Measurements from ENCODE around the gene APLP2. TPM values are rescaled to one million over a fixed set of nuclear protein-coding genes. Genes with fewer than 3 reads are reported as not detected.
A peak's percentile ranks its signal among the peaks of the same experiment; 100 is the strongest.

The APLP2 gene
- total RNA-seq, 1 donor from 2014 or later: 548 TPM

DNA sequence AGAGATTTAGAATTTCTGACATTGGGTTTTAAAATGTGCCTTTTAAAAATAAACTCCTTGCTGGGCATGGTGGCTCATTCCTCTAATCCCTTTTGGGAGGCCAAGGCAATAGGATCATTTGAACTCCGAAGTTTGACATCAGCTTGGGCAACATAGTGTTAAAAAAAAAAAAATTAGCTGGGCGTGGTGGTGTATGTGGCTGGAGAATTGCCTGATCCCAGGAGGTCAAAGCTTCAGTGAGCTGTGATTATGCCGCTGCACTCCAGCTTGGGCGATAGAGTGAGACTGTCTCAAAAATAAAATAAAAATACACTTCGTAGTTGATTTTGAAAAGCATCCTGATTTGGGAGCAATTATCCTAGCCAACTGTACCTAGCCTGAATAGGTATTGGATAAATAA lies 3.4 kb upstream of the APLP2 start:
- TF ChIP-seq, protein P1, sequence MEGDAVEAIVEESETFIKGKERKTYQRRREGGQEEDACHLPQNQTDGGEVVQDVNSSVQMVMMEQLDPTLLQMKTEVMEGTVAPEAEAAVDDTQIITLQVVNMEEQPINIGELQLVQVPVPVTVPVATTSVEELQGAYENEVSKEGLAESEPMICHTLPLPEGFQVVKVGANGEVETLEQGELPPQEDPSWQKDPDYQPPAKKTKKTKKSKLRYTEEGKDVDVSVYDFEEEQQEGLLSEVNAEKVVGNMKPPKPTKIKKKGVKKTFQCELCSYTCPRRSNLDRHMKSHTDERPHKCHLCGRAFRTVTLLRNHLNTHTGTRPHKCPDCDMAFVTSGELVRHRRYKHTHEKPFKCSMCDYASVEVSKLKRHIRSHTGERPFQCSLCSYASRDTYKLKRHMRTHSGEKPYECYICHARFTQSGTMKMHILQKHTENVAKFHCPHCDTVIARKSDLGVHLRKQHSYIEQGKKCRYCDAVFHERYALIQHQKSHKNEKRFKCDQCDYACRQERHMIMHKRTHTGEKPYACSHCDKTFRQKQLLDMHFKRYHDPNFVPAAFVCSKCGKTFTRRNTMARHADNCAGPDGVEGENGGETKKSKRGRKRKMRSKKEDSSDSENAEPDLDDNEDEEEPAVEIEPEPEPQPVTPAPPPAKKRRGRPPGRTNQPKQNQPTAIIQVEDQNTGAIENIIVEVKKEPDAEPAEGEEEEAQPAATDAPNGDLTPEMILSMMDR (conservative IDR thresholded peaks at IDR 0.05; ENCODE audit: low read depth, low read length): no peak
- no peak for DNase-seq (ENCODE audit: low read depth)
- H3K4me3 ChIP-seq (ENCODE audit: low read depth, low read length): no peak overlapping the region

DNA sequence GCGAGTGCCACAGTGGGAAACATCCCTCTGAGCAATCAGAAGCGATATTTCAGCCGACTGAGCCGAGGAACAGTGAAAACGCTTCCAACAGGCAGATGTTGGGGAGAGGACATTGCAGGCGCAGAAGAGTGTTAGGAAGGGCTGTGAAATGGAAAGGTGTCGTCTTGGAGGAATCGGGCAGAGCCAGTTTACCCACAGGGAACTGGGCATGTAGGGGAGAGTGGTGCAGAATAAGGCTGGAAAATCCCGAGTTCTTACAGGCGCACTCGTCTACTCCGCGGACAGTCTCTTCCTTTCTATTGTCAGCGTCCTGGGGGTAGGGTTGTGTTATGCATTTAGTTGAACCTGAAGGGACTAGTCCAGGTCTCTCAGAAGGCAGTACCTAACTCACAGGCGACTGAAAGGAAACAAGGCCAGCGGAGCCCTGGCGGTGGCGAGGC lies 1.1 kb upstream of the APLP2 start:
- no peak for DNase-seq (ENCODE audit: low read depth)
- H3K4me3 ChIP-seq (ENCODE audit: low read depth, low read length): peak overlapping the region; percentile 84
- TF ChIP-seq, protein P1 (conservative IDR thresholded peaks at IDR 0.05; ENCODE audit: low read depth, low read length): no peak

DNA sequence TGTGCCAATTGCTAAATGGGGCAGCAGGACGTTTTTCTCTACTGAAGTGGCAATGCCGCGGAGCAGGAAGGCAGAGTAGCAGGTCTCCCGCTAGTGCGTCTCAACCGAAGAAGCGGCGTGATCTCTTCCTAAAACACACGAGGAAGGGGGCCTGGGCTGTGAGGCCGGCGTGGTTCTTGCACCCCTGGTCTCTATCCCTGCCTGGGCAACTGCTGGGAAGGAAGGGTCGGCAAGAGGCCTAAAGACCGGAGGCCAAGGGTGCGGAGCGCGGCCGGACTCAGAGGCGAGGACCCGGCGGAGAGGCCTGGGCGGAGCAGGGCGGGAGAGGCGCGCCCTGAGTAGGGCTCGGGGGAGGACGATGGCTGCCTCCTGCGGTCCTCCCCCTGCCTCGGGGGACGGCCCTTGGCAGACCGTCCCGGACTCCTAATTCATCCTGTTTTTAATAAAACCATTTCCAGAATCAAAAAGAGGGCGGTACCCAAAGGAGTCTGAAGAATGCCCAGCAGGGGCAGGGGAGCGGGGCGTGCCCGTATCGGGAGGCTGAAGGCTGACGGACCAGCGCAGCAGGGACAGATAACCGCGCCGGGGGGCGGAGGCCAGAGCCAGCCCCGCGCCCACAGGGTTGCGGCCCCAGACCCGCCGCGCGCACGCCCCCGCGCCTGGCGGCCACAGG lies 572 bp upstream of the APLP2 start:
- no peak for DNase-seq (ENCODE audit: low read depth)
- peak overlapping the region; percentile 84 for H3K4me3 ChIP-seq (ENCODE audit: low read depth, low read length)
- TF ChIP-seq, protein P1 (conservative IDR thresholded peaks at IDR 0.05; ENCODE audit: low read depth, low read length): peak; percentile 15

DNA sequence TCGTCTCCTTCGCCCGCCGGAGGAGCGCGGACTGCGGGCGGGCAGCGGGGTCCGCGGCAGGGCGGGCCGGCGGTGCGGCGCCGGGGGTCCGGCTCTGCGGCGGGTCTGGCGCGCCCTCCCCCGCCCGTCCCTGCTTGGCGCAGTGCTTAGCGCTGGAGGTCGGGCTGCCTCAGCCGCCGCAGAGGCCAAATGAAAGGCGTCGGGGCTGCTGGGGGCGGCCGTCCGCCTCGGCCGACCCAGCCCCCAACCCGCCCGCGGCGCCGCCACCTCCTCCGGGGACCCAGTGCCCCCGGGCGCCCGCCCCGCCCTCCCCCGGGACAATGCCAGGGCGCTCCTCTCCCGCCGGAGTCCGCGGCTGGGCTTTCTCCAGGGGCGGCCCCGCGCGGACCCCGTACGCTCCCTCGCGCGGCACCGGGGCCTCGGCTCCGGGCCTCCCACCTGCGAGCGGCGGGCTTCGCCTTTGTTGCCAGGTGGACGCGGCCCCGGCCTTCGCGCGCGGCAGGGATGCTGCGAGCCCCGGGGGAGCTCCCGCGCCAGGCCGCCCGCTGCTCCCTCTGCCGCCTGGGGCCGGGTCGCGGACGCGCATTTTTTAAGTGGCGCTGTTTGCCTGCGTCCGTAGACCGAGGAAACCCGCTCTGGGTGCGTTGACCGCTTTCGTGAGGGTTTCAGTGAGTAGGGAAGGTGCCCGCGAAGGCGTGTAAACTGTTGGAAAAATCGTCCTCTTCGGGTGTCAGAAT lies 583 bp downstream of the APLP2 start:
- DNase-seq (ENCODE audit: low read depth): no peak
- TF ChIP-seq, protein P1 (conservative IDR thresholded peaks at IDR 0.05; ENCODE audit: low read depth, low read length): no peak
- H3K4me3 ChIP-seq (ENCODE audit: low read depth, low read length): peak overlapping the region; percentile 84

DNA sequence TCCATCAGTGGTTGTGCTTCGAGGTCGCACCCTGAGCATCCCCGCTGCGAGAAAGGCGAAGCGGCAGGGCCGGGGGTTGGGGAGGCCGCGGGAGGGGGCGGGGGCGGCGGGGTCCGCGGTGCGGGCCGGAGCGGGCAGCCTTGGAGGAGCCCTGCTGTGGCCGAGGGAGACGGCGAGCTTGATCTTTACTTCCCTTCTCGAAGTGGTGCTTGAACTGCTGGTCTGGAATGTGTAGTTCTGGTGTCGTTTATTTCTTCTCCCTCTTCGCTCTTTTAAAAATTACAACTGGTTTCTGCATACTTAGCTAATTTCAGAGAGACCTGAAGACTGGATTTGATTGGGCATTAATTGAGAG lies 1.1 kb downstream of the APLP2 start:
- TF ChIP-seq, protein P1 (conservative IDR thresholded peaks at IDR 0.05; ENCODE audit: low read depth, low read length): no peak

DNA sequence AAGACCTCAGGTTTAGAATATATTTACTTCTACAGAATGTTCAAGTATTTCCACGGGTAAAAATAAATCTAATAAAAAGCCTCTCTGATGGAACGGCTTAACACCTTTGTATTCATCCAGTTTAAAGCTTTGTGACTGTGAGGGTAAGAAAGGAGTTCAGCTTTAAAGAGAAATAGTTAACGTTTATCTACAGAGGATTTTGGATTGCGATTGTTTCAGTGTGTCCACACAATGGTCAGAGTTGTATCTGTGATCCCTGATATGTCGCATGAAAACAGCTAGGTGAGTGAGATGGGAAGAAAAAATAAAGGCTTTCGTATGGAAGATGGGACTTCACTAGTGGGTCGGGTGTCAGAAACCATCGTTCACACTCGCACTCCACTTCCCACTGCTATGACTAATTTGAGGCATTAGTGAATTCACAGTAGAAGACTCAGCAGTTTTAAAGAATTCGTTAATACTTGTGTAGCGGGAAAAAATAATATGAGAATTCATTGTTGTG lies 1.6 kb downstream of the APLP2 start:
- peak overlapping the region; percentile 84 for H3K4me3 ChIP-seq (ENCODE audit: low read depth, low read length)
- TF ChIP-seq, protein P1 (conservative IDR thresholded peaks at IDR 0.05; ENCODE audit: low read depth, low read length): no peak
- no peak for DNase-seq (ENCODE audit: low read depth)

More for the DNA sequence above, 1.1 kb downstream of the APLP2 start:
- no peak for DNase-seq (ENCODE audit: low read depth)
- peak overlapping the region; percentile 84 for H3K4me3 ChIP-seq (ENCODE audit: low read depth, low read length)

All from epithelial cell of proximal tubule (primary cell).